SU-DHL-6 (cell line): Measurements from ENCODE around the gene SHC2.

ENCODE experiments used
- CTCF ChIP-seq: fragments of 200-600 bp; sonication (generic); IDR thresholded peaks from one replicate; pipeline ENCODE4 v1.5.1; 2017; ENCODE audit warnings: antibody characterized with exemption, mild to moderate bottlenecking, low read length, moderate library complexity; ENCODE audit not compliant: insufficient read depth, poor library complexity, severe bottlenecking
- EZH2phosphoT487 ChIP-seq: fragments of 200-600 bp; sonication (generic), shearing (Covaris generic); conservative IDR thresholded peaks from 2 replicates; pipeline ENCODE4 v1.6.1; 2018; ENCODE audit warnings: mild to moderate bottlenecking, antibody characterized with exemption, low read length, moderate library complexity, mixed read lengths

GRCh38 chr19:444677-445210, 16.1 kb downstream of the SHC2 start:
- no peak for TF ChIP-seq CTCF
- no peak for TF ChIP-seq EZH2phosphoT487
